Measurements from ENCODE around the gene FGR. TPM values are rescaled to one million over a fixed set of nuclear protein-coding genes. Genes with fewer than 3 reads are reported as not detected.

The FGR gene
- total RNA-seq, 1 donor from 2014 or later: 28.6 TPM

DNA sequence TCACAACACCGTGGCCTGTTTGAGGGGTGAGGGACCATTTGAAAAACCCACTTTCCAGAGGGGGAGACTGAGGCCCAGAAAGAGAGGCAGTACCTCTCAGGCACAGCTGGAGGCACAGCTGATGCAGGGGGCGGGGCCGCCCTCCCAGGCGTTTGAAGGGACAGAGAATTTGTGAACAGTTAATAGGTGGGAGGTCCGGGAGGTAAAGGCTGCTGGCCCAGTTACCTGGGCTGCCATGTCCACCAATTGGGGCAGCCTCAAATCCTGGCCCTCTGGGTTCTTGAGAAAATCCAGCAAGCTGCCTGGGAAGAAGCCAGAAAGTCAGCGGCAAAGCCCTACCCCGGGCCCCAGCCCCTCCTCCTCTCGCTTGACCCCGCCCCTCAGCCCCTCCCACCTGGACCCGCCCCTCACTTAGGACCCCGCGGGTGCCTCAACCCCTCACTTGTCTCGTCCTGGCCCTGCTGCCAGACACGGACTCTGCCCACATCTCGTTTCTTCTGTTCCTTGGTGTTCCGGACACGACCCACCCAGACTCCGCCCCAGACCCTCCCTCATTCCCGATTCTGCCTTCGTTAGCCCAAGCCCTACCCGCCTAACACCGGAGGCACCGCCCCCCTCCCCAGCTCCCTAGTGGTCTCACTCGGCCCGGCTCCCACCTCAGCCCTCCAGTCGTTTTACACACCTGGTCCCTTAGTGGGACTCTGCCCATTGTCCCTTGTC lies 20.2 kb downstream of the FGR start:
- Mint-ChIP-seq H3K27me3 (no peaks in the 10 kb centered on the region), H3K4me1 (peaks cover 31% of the 10 kb centered on the region), H3K36me3 (ENCODE audit: low read depth) (peaks cover 70% of the 10 kb centered on the region), H3K9me3 (no peaks in the 10 kb centered on the region), H3K27ac (no peak overlapping the region), H3K4me3 (no peak overlapping the region)
- DNase-seq (no peak), ATAC-seq (ENCODE audit: low read depth) (no peak)
- POLR2A ChIA-PET: interaction anchor here (0.6 to 12.2 kb wide), 4 partner anchors 17 to 192 kb away, joined by 3 to 207 read pairs (median 4); no protein-coding TSS in a partner anchor
- CTCF ChIA-PET: interaction anchor here (0.9 to 1.7 kb wide), 5 partner anchors 10 to 58 kb away, joined by 3 to 4 read pairs (median 3); no protein-coding TSS in a partner anchor
- intact Hi-C loops (cut with micrococcal nuclease): no loop called here
- TF ChIP-seq, protein P1, sequence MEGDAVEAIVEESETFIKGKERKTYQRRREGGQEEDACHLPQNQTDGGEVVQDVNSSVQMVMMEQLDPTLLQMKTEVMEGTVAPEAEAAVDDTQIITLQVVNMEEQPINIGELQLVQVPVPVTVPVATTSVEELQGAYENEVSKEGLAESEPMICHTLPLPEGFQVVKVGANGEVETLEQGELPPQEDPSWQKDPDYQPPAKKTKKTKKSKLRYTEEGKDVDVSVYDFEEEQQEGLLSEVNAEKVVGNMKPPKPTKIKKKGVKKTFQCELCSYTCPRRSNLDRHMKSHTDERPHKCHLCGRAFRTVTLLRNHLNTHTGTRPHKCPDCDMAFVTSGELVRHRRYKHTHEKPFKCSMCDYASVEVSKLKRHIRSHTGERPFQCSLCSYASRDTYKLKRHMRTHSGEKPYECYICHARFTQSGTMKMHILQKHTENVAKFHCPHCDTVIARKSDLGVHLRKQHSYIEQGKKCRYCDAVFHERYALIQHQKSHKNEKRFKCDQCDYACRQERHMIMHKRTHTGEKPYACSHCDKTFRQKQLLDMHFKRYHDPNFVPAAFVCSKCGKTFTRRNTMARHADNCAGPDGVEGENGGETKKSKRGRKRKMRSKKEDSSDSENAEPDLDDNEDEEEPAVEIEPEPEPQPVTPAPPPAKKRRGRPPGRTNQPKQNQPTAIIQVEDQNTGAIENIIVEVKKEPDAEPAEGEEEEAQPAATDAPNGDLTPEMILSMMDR (IDR thresholded peaks at IDR 0.05): no peak

DNA sequence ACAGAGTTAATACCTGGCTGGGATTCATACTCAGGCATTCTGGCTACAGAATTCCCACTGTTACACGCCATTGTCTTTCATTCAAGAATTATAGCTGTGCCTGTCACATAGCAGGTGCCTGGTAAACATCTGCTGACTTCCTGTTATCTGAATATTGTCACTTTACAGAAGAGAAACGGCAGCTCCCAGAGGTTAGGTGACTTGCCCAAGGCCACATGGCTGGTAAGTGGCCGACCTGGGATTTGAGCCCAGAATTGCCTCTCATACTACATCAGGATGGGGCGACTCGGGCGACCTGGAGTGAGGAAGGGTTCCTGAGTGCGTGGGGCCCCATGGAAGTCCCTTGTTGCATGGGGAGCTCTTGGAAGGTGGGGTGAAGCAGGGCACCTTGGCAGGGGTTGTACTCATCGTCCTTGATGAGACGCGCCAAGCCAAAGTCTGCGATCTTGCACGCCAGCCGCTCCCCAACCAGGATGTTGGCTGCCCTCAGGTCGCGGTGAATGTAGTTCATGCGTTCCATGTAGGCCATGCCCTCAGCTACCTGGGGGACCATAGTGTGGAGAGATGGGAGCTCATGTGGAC lies 20.9 kb downstream of the FGR start:
- DNase-seq: no peak
- H3K4me1 Mint-ChIP-seq: peaks cover 26% of the 10 kb centered on the region
- intact Hi-C loops (cut with micrococcal nuclease): no loop called here
- TF ChIP-seq, protein P1 (IDR thresholded peaks at IDR 0.05): no peak
- POLR2A ChIA-PET: interaction anchor here (1.3 to 12.2 kb wide), 2 partner anchors 45 to 48 kb away, joined by 3 to 207 read pairs; no protein-coding TSS in a partner anchor
- no peak overlapping the region for H3K4me3 Mint-ChIP-seq
- peak overlapping the region; percentile 59 for H3K27ac Mint-ChIP-seq
- H3K27me3 Mint-ChIP-seq: no peaks in the 10 kb centered on the region
- no peaks in the 10 kb centered on the region for H3K9me3 Mint-ChIP-seq
- peaks cover 64% of the 10 kb centered on the region for H3K36me3 Mint-ChIP-seq (ENCODE audit: low read depth)
- CTCF ChIA-PET: interaction anchor here (0.9 to 1.7 kb wide), 5 partner anchors 9 to 57 kb away, joined by 3 to 4 read pairs (median 3); no protein-coding TSS in a partner anchor
- no peak for ATAC-seq (ENCODE audit: low read depth)

DNA sequence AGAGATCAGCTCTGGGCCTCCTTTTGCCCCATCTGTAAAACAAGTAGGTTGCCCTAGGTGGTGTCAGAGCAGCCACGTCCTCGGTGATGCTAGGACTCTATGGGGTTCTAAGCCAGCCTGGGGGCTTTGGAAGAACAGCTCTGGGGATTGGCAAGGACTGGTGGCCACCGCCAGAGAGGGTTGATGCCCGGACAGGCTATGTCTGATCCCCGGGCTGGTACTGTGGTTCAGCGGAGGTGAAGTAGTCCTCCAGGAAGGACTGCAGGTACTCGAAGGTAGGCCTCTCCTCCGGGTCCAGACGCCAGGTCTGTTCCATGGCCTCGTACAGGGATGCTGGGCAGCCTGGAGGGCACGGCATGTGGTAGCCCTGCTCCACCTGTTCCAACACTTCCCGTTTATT lies 22.3 kb downstream of the FGR start:
- ATAC-seq (ENCODE audit: low read depth) (no peak), DNase-seq (no peak)
- Mint-ChIP-seq H3K27me3 (no peaks in the 10 kb centered on the region), H3K4me1 (peaks cover 14% of the 10 kb centered on the region), H3K4me3 (no peak overlapping the region), H3K36me3 (ENCODE audit: low read depth) (peaks cover 55% of the 10 kb centered on the region), H3K27ac (no peak overlapping the region), H3K9me3 (no peaks in the 10 kb centered on the region)
- CTCF ChIA-PET: no interaction called here
- intact Hi-C loops (cut with micrococcal nuclease): no loop called here
- POLR2A ChIA-PET: interaction anchor here (1.0 to 12.2 kb wide), 4 partner anchors 9 to 49 kb away, joined by 3 to 207 read pairs (median 4); no protein-coding TSS in a partner anchor
- TF ChIP-seq, protein P1 (IDR thresholded peaks at IDR 0.05): no peak

DNA sequence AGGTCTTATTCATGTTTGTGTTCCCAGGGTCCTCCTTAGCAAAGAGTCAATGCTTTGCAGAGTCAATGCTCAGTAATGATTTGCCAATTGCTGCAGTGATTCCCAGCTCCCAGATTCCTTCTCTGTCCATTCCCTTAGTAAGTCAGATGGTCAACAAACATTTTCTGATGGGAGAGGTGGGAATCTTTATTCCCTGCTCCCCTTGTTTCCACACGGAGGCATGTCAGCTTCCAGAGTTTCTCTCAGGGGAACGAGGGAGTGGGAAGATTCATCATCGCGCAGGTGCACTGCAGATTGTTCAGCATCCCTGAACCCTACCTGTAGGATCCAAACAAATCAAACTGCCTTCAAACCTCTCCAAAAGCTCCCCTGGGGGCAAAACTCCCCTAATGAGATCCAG lies 23.5 kb downstream of the FGR start:
- no peaks in the 10 kb centered on the region for H3K27me3 Mint-ChIP-seq
- H3K27ac Mint-ChIP-seq: peak overlapping the region; percentile 6
- POLR2A ChIA-PET: interaction anchor here (1.6 to 12.2 kb wide), 5 partner anchors 9 to 50 kb away, joined by 6 to 207 read pairs (median 20); no protein-coding TSS in a partner anchor
- ATAC-seq (ENCODE audit: low read depth) (no peak), DNase-seq (no peak)
- peaks cover 12% of the 10 kb centered on the region for H3K4me1 Mint-ChIP-seq
- H3K4me3 Mint-ChIP-seq: no peak overlapping the region
- no peaks in the 10 kb centered on the region for H3K9me3 Mint-ChIP-seq
- CTCF ChIA-PET: interaction anchor here (1.1 to 8.8 kb wide), 4 partner anchors 32 to 195 kb away, joined by 3 to 253 read pairs (median 4); no protein-coding TSS in a partner anchor
- TF ChIP-seq, protein P1 (IDR thresholded peaks at IDR 0.05): no peak
- intact Hi-C loops (cut with micrococcal nuclease): no loop called here
- peaks cover 44% of the 10 kb centered on the region for H3K36me3 Mint-ChIP-seq (ENCODE audit: low read depth)

Data from activated B cell treated with CpG ODN at 0.5 μM for 24 hours (primary cell).